Peyer's patch (tissue), 4 donors: ENCODE results near the gene FXYD7.

ENCODE experiments used
- POLR2A ChIP-seq, 2 donors: fragments of 450-650 bp; IDR thresholded peaks; one replicate each; pipeline ENCODE4 v1.5.1; 2017; ENCODE audit warnings: antibody characterized with exemption in 2 of 2, mild to moderate bottlenecking in 2 of 2, moderate library complexity in 2 of 2
- TF ChIP-seq, protein P1 (sequence below), 6 experiments: fragments of 450-650 bp in 4 of 6; fragments of 200-600 bp in 2 of 6; sonication (generic) in 1 of 6; IDR thresholded peaks; one replicate each; pipeline ENCODE4 v1.5.1; 2017 to 2019; ENCODE audit warnings: antibody characterized with exemption in 6 of 6, mild to moderate bottlenecking in 3 of 6, moderate library complexity in 1 of 6

DNA sequence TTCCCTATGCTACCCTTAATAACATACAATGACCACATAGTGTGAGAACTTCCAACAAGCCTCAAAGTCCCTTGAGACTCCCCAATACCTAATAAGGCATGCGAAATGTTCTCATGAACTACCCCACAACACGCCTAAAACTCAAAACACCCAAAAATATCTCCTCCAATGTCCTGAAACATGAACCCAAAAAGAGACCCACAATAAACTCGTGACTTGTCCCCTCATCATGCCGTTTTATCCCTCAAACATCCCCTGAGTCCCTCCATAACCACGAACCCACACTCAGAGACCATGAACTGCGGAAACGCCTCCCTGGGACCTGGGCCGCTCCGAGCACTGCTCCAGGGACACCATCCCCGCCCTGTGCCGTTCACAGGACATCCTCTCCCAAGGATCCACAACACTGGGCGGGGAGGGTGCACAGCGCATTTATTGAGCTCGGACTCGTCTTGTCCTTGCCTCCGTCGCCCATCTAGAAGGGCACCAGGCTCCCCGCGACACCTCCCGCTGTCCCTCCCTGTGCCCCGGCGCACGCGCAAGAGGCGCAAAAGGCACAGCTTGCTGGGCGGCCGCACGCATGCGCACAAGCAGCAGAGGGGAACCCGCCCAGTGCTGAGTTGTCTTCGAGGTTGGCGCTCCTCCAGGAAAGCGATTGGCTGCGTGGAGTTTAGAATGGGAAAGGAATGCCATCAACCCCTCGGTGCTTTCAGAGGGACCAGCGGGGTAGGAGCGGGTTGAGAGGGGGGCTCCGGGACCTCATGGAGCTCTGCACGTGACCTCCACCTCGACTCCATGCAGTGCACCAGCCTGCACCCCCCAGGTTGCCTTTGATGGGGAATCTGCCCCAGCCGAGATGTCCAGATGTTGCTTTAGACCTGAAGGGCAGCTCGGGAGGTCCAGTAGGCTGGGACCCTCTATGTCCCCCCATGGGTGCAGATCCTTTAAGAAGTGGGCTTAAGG lies 18.7 kb upstream of the FXYD7 start:
- peak; percentile 60 to 91 for TF ChIP-seq POLR2A (IDR thresholded peaks at IDR 0.05)
- TF ChIP-seq, protein P1, sequence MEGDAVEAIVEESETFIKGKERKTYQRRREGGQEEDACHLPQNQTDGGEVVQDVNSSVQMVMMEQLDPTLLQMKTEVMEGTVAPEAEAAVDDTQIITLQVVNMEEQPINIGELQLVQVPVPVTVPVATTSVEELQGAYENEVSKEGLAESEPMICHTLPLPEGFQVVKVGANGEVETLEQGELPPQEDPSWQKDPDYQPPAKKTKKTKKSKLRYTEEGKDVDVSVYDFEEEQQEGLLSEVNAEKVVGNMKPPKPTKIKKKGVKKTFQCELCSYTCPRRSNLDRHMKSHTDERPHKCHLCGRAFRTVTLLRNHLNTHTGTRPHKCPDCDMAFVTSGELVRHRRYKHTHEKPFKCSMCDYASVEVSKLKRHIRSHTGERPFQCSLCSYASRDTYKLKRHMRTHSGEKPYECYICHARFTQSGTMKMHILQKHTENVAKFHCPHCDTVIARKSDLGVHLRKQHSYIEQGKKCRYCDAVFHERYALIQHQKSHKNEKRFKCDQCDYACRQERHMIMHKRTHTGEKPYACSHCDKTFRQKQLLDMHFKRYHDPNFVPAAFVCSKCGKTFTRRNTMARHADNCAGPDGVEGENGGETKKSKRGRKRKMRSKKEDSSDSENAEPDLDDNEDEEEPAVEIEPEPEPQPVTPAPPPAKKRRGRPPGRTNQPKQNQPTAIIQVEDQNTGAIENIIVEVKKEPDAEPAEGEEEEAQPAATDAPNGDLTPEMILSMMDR (IDR thresholded peaks at IDR 0.05), result no peak
